GM23248 (cell line): Measurements from ENCODE around the gene ACTG1.

ENCODE experiments used
- EZH2 ChIP-seq: fragments of 200-600 bp; sonication (generic); IDR thresholded peaks from 2 replicates; pipeline ENCODE4 v1.6.1; 2018; ENCODE audit warnings: antibody characterized with exemption, mild to moderate bottlenecking; ENCODE audit not compliant: insufficient read depth, poor library complexity, severe bottlenecking
- EZH2phosphoT487 ChIP-seq: fragments of 200-600 bp; sonication (generic); IDR thresholded peaks from 2 replicates; pipeline ENCODE4 v1.6.1; 2018; ENCODE audit warnings: antibody characterized with exemption, moderate library complexity, mild to moderate bottlenecking, low read depth; ENCODE audit not compliant: insufficient read depth

DNA sequence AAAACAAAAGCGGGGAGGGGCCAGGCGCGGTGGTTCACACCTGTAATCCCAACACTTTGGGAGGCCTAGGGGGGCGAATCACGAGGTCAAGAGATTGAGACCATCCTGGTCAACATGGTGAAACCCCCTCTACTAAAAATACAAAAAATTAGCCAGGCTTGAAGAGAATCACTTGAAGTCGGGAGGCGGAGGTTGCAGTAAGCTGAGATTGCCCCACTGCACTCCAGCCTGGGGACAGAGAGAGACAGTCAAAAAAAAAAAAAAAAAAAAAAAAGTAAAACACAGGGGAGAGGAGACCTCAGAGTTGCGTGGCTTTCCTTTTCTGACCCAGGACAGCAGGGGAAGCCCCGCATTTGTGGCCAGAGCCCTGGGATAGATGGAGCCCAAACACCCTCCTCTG, 19.9 kb downstream of the ACTG1 start:
- TF ChIP-seq EZH2 = no peak
- TF ChIP-seq EZH2phosphoT487 = no peak
